Bronchial epithelial cell (primary cell): ENCODE data around the gene TAF4. TPM values are rescaled to one million over a fixed set of nuclear protein-coding genes. Genes with fewer than 3 reads are reported as not detected.

ENCODE experiments used
- DNase-seq: peaks from one replicate; pipeline ENCODE4 v3.0.0-alpha.2; 2010; ENCODE audit warnings: low read depth
- FAIRE-seq: peaks from 2 replicates; lab custom pipeline; 2011; peaks lifted over from hg19 to GRCh38; lab: Jason Lieb, UNC
- H3K27me3 ChIP-seq: 2 replicates; pipeline ENCODE4 v1.5.1; 2011; ENCODE audit warnings: low read length; ENCODE audit not compliant: control insufficient read depth, insufficient read depth
- H3K36me3 ChIP-seq: 2 replicates; pipeline ENCODE4 v1.5.1; 2011; ENCODE audit warnings: low read length; ENCODE audit not compliant: control insufficient read depth, insufficient read depth
- H3K4me3 ChIP-seq: 2 replicates; pipeline ENCODE4 v1.5.1; 2011; ENCODE audit warnings: mild to moderate bottlenecking, low read depth, low read length, control low read depth
- total RNA-seq: library from RNA; depleted of rRNA; stranded (reverse); fragments of >200 nt; gene quantifications from 2 replicates; pipeline ENCODE4 v1.2.1, GENCODE V29; 2014
- TF ChIP-seq, protein P1 (sequence below): IDR thresholded peaks from 2 replicates; pipeline ENCODE4 v1.5.1; 2011; ENCODE audit warnings: mild to moderate bottlenecking, moderate library complexity, low read length, control low read depth, inconsistent platforms; ENCODE audit not compliant: insufficient read depth, severe bottlenecking

TAF4 gene
- total RNA-seq, 1 donor from 2014 or later, result 3.2 TPM

DNA sequence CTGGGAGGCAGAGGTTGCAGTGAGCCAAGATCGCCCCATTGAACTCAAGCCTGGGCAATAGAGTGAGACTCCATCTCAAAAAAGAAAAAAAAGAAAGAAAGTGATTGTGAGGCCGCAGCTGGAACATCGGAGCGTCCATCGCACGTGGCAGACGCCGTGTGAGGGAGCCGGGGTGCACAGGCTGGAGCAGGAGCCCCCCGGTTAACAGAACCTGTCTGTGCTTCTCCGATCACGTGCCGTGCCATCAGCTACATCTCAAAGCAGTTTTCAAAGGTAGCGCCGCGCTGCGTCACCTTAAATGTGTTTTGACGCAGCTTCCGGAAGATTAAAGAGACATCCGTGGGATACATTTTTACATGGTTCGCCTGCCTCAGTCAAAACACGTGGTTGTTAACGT, 138.9 kb downstream of the TAF4 start:
- no peaks in the 10 kb centered on the region for H3K36me3 ChIP-seq
- TF ChIP-seq, protein P1, sequence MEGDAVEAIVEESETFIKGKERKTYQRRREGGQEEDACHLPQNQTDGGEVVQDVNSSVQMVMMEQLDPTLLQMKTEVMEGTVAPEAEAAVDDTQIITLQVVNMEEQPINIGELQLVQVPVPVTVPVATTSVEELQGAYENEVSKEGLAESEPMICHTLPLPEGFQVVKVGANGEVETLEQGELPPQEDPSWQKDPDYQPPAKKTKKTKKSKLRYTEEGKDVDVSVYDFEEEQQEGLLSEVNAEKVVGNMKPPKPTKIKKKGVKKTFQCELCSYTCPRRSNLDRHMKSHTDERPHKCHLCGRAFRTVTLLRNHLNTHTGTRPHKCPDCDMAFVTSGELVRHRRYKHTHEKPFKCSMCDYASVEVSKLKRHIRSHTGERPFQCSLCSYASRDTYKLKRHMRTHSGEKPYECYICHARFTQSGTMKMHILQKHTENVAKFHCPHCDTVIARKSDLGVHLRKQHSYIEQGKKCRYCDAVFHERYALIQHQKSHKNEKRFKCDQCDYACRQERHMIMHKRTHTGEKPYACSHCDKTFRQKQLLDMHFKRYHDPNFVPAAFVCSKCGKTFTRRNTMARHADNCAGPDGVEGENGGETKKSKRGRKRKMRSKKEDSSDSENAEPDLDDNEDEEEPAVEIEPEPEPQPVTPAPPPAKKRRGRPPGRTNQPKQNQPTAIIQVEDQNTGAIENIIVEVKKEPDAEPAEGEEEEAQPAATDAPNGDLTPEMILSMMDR, result no peak
- no peak for FAIRE-seq
- H3K4me3 ChIP-seq, result no peak overlapping the region
- H3K27me3 ChIP-seq, result no peaks in the 10 kb centered on the region
- DNase-seq, result no peak

DNA sequence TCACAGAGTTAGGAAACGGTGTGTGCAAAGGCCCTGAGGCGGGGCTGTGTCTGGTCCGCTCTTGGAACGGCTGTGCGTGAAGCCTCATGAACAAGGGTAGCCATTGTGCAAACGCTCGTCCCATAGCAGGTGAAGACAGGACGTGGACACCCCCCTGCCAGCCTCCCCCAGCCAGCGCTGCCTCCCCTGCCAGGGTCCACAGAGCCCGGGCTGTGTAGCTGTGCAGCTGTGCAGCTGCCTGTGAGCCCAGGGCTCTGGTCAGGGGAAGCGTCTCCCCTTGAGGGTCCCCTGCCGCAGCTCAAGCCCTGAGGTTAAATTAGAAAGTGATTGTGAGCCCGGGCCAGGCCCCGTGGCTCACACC, 139.4 kb downstream of the TAF4 start:
- no peaks in the 10 kb centered on the region for H3K36me3 ChIP-seq
- no peak for DNase-seq
- TF ChIP-seq, protein P1, result no peak
- H3K27me3 ChIP-seq, result no peaks in the 10 kb centered on the region
- no peak for FAIRE-seq
- no peak overlapping the region for H3K4me3 ChIP-seq

DNA sequence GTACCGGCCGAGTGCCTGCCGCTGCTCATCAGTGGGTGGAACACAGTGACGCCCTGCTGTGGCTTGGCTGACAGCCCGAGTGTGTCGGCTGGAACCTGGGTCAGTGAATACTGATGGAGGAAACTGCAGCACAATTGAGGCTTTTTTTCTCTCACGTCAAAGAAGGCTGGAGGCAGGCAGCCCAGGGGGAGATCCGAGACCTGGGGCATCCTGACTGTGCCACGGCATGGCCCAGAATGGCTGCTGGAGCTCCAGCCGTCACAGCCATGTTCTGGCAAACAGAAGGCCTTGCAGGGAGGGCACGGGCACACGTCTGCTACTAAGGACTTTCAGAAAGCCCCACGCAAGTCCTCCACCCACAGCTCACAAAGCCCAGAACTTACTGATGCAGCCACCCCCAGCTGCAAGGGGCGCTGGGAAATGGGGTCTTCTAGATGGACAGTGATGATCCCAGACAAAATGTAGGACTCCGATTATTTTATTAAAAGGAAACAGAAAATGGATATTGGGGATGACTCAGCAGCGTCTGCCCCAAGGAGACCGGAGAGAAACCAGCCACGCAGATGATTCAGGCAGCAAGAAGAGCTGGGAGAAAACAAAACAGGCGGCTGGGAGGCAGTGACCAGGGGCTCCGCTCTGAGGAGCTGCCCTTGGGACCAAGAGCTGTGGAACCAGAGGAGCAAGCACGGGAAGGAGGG, 140.0 kb downstream of the TAF4 start:
- H3K36me3 ChIP-seq, result no peaks in the 10 kb centered on the region
- DNase-seq (peak; percentile 7), FAIRE-seq (no peak)
- TF ChIP-seq, protein P1, result no peak
- H3K4me3 ChIP-seq, result no peak overlapping the region
- H3K27me3 ChIP-seq, result no peaks in the 10 kb centered on the region

DNA sequence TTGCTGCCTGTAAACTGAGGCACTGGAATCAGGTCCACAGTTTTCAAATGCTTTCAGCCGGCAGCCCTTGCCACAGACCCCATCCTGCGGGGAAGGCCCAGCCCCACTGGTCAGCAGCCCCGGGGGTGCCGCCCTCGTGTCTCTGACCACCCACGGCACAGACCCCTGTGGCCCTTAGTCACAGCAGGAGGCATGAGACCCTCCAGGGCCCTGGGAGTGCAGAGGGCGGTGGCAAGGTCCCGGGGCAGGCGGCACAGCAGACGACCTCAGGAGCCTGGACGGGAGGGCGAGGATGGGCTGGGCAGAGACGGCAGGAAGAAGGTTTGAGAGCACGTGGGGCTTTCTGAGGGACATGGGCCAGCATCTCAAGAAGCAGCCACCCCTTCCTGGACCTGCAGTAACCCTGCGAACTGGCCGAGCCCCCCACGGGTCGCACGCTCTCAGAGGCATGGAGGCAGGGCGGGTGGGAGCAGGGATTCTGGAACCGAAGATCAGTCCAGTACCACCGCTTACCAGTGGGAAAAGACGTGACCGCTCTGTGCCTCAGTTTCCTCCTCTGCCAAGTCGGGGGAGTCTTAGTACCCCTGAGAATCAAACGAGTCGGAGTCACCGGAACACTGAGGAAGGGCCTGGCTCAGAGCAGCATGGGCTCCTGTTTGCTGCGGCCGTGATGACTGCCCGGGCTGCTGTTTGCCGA, 140.7 kb downstream of the TAF4 start:
- Histone ChIP-seq H3K4me3 (no peak overlapping the region), H3K27me3 (no peaks in the 10 kb centered on the region), H3K36me3 (no peaks in the 10 kb centered on the region)
- TF ChIP-seq, protein P1, result no peak
- DNase-seq (no peak), FAIRE-seq (no peak)

Other genes with a start within 250 kb of the TAF4 start
- 64.4 and 85.8 TPM in 2 replicates for gene LSM14B, start 56.6 kb upstream of the TAF4 start, total RNA-seq
- gene PSMA7, start 77.5 kb upstream of the TAF4 start, total RNA-seq, result 516 and 626 TPM in 2 replicates
- gene SS18L1, start 77.9 kb upstream of the TAF4 start, total RNA-seq, result 8.7 and 10.8 TPM in 2 replicates
- 22.5 and 24.0 TPM in 2 replicates for gene MTG2, start 117.1 kb upstream of the TAF4 start, total RNA-seq
- not detected in 2 replicates for gene HRH3, start 154.4 kb upstream of the TAF4 start, total RNA-seq
- 49.8 and 70.4 TPM in 2 replicates for gene OSBPL2, start 172.6 kb upstream of the TAF4 start, total RNA-seq
- 139 and 145 TPM in 2 replicates for gene ADRM1, start 237.1 kb upstream of the TAF4 start, total RNA-seq